ENCODE data around the gene PSG7.
"Not testable (repeated sequence)": the region's sequence is repeated elsewhere in the genome, so short reads cannot be mapped to it uniquely, and the experiment has no call there.

The PSG7 gene

GRCh38 chr19:42913516-42913915 is 23.5 kb downstream of the PSG7 start:
- DNase-seq (ENCODE audit: low read depth), result not testable (repeated sequence)

DNA sequence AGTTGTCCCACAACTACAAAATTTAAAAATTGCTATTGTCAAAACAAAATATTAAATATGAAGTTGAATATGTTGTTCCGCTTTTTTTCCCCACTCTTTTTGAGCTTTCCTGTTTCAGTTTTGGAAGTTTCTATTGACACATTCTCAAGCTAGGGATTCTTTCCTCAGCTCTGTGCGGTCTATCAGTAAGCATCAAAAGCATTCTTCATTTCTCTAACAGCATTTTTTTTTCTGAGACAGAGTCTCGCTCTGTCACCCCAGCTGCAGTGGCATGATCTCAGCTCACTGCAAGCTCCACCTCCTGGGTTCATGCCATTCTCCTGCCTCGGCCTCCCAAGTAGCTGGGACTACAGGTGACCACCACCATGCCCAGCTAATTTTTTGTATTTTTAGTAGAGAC is 24.1 kb downstream of the PSG7 start:
- not testable (repeated sequence) for DNase-seq (ENCODE audit: low read depth)

DNA sequence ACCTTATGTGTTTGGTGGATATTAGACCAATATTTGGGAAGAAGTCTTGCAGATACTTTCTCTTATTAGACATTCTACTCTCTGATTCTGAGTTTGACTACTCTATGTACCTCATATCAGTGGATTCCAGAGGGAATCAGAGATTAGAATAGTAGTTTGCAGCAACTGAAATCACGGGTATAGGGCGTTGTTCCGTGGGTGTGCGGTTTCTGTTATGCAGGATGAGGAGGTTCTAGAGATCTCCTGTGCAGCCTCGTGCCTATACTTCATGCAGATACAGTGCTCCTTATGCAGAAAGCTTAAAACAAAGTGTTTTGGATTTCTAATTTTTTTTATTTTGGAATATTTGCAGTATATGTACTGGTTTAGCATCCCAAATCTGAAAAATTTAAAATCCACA is 25.3 kb downstream of the PSG7 start:
- not testable (repeated sequence) for DNase-seq (ENCODE audit: low read depth)

DNA sequence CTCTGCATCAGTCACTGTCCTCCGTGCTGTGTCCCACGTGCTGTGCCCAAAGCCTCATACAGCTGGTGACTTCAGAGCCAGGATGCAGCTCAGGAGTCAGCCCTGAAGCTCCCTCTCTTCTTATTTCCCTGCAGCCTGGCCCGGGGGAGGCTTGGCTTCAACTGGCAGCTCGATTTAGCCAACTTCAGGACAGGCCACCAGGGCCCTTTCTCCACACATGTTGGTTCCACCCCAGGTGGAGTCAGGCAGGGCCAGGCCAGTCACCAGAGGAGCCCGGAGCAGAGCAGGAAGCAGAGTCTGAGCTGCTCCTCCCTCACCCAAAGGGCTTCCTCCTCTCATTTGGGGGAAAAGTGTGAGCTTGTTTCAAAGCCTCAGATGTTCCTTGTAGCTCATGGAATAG is 30.8 kb downstream of the PSG7 start:
- not testable (repeated sequence) for DNase-seq (ENCODE audit: low read depth)

- DNase-seq (ENCODE audit: low read depth), result peak; percentile 40
Measured at GRCh38 chr19:42900561-42900960, 36.4 kb downstream of the PSG7 start.

- DNase-seq (ENCODE audit: low read depth), result not testable (repeated sequence)
Measured at GRCh38 chr19:42899674-42900073, 37.3 kb downstream of the PSG7 start.

- DNase-seq (ENCODE audit: low read depth), result not testable (repeated sequence)
Measured at GRCh38 chr19:42899110-42899509, 37.9 kb downstream of the PSG7 start.

DNA sequence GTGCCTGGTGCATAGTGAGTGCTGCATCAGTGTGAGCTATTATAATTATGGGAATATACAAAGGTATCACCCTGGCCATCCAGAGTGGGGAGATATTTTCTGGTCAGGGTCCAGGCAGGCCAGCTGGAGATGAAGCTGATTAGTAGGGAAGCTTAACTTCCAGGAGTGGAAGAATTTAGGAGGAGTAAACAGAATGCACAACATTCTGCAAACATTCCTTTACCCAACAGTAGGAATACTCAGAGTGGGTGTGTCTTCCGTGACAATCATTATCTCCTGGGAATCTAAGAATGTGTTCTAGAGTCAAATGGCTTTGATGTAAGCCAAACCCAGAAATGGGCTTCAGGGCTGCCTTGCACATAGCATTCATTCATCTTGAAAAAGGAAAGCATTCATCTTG is 38.4 kb downstream of the PSG7 start:
- DNase-seq (ENCODE audit: low read depth), result not testable (repeated sequence)

DNA sequence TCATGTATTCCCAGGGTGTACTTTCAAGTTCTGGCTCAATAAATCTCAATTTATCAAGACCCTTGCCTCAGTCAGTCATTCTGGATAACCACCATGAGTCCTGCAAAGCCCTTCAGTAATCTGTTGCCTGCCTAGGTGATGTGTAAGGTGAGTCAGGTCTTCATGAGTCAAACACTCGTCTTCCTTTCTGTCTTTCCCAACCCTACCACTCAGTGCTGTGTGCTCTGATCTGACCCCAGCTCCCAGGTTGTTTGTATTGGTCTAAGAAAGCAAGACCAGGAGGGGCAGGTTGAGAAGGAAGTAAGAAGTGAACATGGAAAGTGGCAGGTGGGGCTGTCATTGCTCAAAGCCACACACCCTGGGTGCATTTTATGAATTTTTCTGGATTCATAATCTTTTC is 39.3 kb downstream of the PSG7 start:
- not testable (repeated sequence) for DNase-seq (ENCODE audit: low read depth)

DNA sequence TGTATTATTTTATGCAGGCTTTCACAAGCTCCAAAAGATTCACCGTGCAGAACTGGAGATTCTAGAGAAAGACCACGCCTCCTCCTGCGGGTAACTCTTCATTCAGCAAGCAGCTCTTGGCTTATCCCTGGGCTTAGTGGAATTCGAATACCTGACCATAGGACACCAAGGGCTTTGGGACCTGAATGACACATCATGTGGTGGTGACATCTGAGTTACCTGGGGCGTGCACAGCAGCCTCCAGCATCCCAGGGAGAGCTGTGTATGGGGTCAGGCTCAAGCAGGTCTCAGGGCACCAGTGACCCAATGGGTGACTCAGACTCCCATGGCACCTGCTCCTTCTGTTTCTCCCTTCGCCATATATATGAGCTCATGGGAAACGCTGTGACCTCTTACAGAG is 46.6 kb downstream of the PSG7 start:
- not testable (repeated sequence) for DNase-seq (ENCODE audit: low read depth)

DNA sequence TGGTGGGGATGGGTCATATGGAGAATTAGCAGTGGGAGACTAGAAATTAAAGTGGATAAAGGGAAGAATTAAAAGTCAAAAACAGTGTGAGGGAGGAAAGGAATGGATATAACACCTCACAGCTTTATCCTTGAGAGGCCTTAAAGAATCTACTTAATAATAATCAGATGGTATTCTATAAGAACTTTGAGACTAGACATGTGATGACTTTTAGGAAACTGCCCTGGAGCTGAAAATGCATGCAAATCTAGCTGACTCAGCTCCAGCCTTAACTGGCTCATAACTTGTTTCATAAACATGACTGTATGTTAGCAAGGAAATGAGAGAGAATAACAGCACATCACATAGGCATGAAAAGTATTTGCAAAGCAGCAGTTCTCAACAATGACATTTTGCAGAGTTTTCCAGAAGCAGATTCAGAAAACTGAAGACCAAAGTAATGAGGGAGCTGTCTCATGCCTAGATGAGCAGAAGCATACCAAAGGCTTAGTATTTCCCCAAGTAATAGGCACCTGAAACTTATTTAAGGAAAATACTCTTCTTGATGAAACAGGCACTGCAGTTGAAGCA is 49.0 kb downstream of the PSG7 start:
- not testable (repeated sequence) for DNase-seq (ENCODE audit: low read depth)

DNA sequence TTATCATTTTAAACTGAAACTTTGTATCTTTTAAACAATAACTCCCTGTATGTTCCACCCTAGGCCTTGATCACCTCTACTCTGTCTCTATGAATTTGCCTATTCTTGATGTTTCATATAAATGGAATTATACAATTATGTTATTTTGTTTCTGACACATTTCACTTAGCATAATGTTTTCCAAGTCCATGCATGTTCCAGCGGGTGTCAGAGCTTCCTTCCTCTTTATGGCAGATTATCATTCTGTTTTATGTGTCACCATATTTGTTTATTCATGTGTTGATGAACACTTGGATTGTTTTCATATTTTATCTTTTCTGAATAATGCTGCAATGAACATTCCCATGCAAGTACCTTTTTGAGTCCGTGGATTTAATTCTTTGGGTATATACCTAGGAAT is 54.3 kb downstream of the PSG7 start:
- not testable (repeated sequence) for DNase-seq (ENCODE audit: low read depth)

DNA sequence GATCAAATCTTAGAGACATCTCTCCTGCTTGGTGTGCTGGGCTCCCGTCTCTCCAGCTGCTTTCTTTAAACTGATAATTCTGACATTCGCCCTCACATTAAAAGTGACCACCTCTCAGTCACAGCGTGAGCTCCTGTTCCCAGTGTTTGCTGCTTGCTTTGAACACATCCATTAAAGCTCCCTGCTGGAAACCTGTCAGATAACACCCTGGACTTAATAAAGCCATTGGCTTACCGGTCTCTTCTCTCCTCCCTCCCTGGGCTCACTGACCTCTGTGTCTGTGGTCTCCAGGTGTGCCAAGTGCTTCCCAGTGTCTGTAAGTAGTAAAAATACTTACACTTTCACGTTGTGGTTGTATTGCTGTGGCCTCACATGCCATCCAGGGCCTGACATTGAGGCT is 55.0 kb downstream of the PSG7 start:
- DNase-seq (ENCODE audit: low read depth), result not testable (repeated sequence)

- not testable (repeated sequence) for DNase-seq (ENCODE audit: low read depth)
Measured at GRCh38 chr19:42881279-42881678, 55.7 kb downstream of the PSG7 start.

DNA sequence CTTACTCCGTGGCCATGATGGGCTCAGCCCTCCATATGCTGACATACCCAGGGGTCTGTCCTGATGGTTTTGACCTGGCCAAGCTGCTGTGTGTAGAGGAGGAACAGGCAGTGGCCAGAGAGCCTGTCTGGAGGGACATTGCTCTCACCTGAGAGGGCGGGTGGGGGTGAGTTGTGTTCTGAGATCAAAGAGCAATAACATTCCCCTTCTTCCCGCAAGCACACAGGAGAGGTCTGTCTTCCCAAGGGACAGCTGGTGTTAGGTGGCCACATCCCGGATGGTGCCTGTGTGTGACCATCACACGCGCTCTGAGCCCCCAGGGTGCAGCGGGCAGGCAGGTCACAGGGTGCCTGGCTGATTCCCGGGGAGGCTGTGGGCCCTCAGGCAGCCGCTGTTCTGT is 56.4 kb downstream of the PSG7 start:
- not testable (repeated sequence) for DNase-seq (ENCODE audit: low read depth)

GRCh38 chr19:42879613-42880012 is 57.4 kb downstream of the PSG7 start, which contains the start of gene PSG1:
Gene PSG1, minus strand, starts transcription at chr19:42879713. Its CDS starts 132 bp downstream, at chr19:42879581.
- DNase-seq (ENCODE audit: low read depth), result no peak

DNA sequence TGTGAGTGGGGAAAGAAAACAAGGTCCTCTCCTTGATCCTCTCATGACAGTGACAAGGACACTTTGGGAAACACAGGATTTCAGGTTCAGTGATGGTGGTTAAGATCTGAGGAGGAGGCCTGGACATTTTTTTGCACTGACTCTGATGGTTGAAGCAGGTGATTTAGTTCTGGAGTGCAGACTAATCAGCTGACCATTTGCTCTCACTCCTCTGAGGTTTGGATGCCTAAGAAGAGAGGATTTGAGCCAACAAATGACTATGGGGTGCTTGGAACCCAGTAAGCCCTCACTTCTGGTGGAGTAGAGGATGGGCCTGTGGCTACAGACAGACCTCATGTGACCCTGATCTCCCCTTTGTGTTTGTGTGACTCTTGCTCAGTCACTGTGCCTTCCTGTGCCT is 60.4 kb downstream of the PSG7 start:
- DNase-seq (ENCODE audit: low read depth), result peak; percentile 63

- DNase-seq (ENCODE audit: low read depth), result not testable (repeated sequence)
Measured at GRCh38 chr19:42875881-42876280, 61.1 kb downstream of the PSG7 start.

- DNase-seq (ENCODE audit: low read depth), result peak; percentile 78
Measured at GRCh38 chr19:42874901-42875813, 61.9 kb downstream of the PSG7 start.

DNA sequence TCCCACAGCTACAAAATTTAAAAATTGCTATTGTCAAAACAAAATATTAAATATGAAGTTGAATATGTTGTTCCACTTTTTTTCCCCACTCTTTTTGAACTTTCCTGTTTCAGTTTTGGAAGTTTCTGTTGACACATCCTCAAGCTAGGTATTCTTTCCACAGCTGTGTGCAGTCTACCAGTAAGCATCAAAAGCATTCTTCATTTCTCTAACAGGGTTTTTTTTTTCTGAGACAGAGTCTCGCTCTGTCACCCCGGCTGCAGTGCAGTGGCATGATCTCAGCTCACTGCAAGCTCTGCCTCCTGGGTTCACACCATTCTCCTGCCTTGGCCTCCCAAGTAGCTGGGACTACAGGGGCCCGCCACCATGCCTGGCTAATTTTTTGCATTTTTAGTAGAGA is 62.9 kb downstream of the PSG7 start:
- DNase-seq (ENCODE audit: low read depth), result not testable (repeated sequence)

All from GM04503 (cell line).